Measurements from ENCODE around the gene MADD.

Gene MADD

GRCh38 chr11:47342036-47342803 lies 72.3 kb downstream of the MADD start:
- DNase-seq = no peak

GRCh38 chr11:47342854-47343253 lies 72.9 kb downstream of the MADD start:
- DNase-seq = peak; percentile 2

GRCh38 chr11:47345890-47346563 lies 76.1 kb downstream of the MADD start:
- DNase-seq = peak; percentile 2

- no peak for DNase-seq
These were observed 77.2 kb downstream of the MADD start for GRCh38 chr11:47347137-47347536.

GRCh38 chr11:47348131-47348802 lies 78.3 kb downstream of the MADD start:
- peak; percentile 2 for DNase-seq

GRCh38 chr11:47348859-47349258 lies 78.9 kb downstream of the MADD start:
- peak; percentile 71 for DNase-seq

GRCh38 chr11:47349521-47350095 lies 79.7 kb downstream of the MADD start:
- DNase-seq = no peak

GRCh38 chr11:47350315-47350714 lies 80.4 kb downstream of the MADD start:
- no peak for DNase-seq

- no peak for DNase-seq
These were observed 81.5 kb downstream of the MADD start for GRCh38 chr11:47351156-47352126.

- no peak for DNase-seq
These were observed 82.6 kb downstream of the MADD start, which contains the start of gene MYBPC3 for GRCh38 chr11:47352556-47352955. TSS of gene MYBPC3 (minus strand) at chr11:47352702. CDS start at chr11:47352647, 55 bp downstream.

GRCh38 chr11:47353978-47354774 lies 84.2 kb downstream of the MADD start:
- no peak for DNase-seq

GRCh38 chr11:47354913-47355282 lies 85.0 kb downstream of the MADD start:
- DNase-seq = no peak

- DNase-seq = peak; percentile 45
These were observed 85.6 kb downstream of the MADD start for GRCh38 chr11:47355283-47356128.

GRCh38 chr11:47356129-47356997 lies 86.4 kb downstream of the MADD start:
- DNase-seq = no peak

GRCh38 chr11:47356998-47357329 lies 87.0 kb downstream of the MADD start:
- DNase-seq = no peak

- DNase-seq = no peak
These were observed 88.2 kb downstream of the MADD start for GRCh38 chr11:47357985-47358730.

GRCh38 chr11:47358731-47359051 lies 88.8 kb downstream of the MADD start:
- no peak for DNase-seq

GRCh38 chr11:47359162-47359561 lies 89.2 kb downstream of the MADD start:
- no peak for DNase-seq

- no peak for DNase-seq
These were observed 89.7 kb downstream of the MADD start for GRCh38 chr11:47359586-47359985.

All from RPMI8226 (cell line).